IMR-90 (cell line): Measurements from ENCODE around the gene MSS51. TPM values are rescaled to one million over a fixed set of nuclear protein-coding genes. Genes with fewer than 3 reads are reported as not detected.

Experiments used
- ATAC-seq: fragments of 200-7000 bp; cut with Tn5 transposase; 2 replicates; pipeline ENCODE4 v1.9.1; 2020; ENCODE audit warnings: low read depth, mild to moderate bottlenecking, moderate library complexity
- BruUV-seq: library from RNA; stranded (reverse); fragments of 400-500 nt; replicated peaks from 2 replicates; lab custom pipeline; 2021; lab: Mats Ljungman, UMichigan
- CTCF ChIA-PET: fragments of 300-600 bp; formaldehyde crosslinking; extraction: SDS; loops from one replicate; lab custom pipeline; 2021; ENCODE audit warnings: antibody characterized with exemption; lab: Yijun Ruan, JAX
- POLR2A ChIA-PET: fragments of 300-600 bp; sonication (Branson Sonifier 250); formaldehyde crosslinking; loops from one replicate; lab custom pipeline; 2022; ENCODE audit warnings: antibody characterized with exemption; ENCODE audit not compliant: unreplicated experiment; lab: Charles Lee
- DNase-seq: peaks from one replicate; pipeline ENCODE4 v3.0.0; 2013
- H2AFZ ChIP-seq: replicated peaks from 2 replicates; pipeline ENCODE3; 2013; ENCODE audit warnings: low read length, mild to moderate bottlenecking; ENCODE audit not compliant: poor library complexity
- H2AK5ac ChIP-seq: 2 replicates; pipeline ENCODE4 v1.6.1; 2013; ENCODE audit warnings: low read depth, low read length, inconsistent platforms
- H2AK9ac ChIP-seq: replicated peaks from 2 replicates; pipeline ENCODE3; 2013; ENCODE audit warnings: mild to moderate bottlenecking, low read depth, low read length, moderate library complexity; ENCODE audit not compliant: poor library complexity
- H2BK120ac ChIP-seq: 2 replicates; pipeline ENCODE4 v1.6.1; 2013; ENCODE audit warnings: low read depth, low read length, inconsistent platforms
- H2BK15ac ChIP-seq: 3 replicates; pipeline ENCODE4 v1.6.1; 2013; ENCODE audit warnings: low read depth, low read length, inconsistent platforms
- H2BK20ac ChIP-seq: 2 replicates; pipeline ENCODE4 v1.6.1; 2013; ENCODE audit warnings: low read depth, mild to moderate bottlenecking, inconsistent platforms, low read length, moderate library complexity
- H2BK5ac ChIP-seq: 2 replicates; pipeline ENCODE4 v1.6.1; 2013; ENCODE audit warnings: mild to moderate bottlenecking, low read depth, low read length, inconsistent platforms; ENCODE audit not compliant: poor library complexity, severe bottlenecking
- H3K14ac ChIP-seq: replicated peaks from 2 replicates; pipeline ENCODE4 v1.6.1; 2013; ENCODE audit warnings: low read depth, low read length, inconsistent platforms
- H3K18ac ChIP-seq: 2 replicates; pipeline ENCODE4 v1.6.1; 2013; ENCODE audit warnings: low read depth, low read length, control low read depth
- H3K23ac ChIP-seq: 2 replicates; pipeline ENCODE4 v1.6.1; 2013; ENCODE audit warnings: low read depth, low read length, inconsistent platforms
- H3K27ac ChIP-seq: 2 replicates; pipeline ENCODE4 v1.5.1; 2013; ENCODE audit warnings: mild to moderate bottlenecking, control low read depth, low read length; ENCODE audit not compliant: insufficient read depth
- H3K27me3 ChIP-seq: 2 replicates; pipeline ENCODE4 v1.6.1; 2013; ENCODE audit warnings: low read length; ENCODE audit not compliant: control insufficient read depth, insufficient read depth
- H3K36me3 ChIP-seq: 2 replicates; pipeline ENCODE4 v1.6.1; 2013; ENCODE audit warnings: low read length, mixed read lengths; ENCODE audit not compliant: control insufficient read depth, insufficient read depth
- H3K4ac ChIP-seq: 2 replicates; pipeline ENCODE4 v1.6.1; 2013; ENCODE audit warnings: low read depth, low read length, inconsistent platforms
- H3K4me1 ChIP-seq: 2 replicates; pipeline ENCODE4 v1.6.1; 2013; ENCODE audit warnings: low read length, mixed read lengths; ENCODE audit not compliant: control insufficient read depth, insufficient read depth
- H3K4me2 ChIP-seq: 2 replicates; pipeline ENCODE4 v1.6.1; 2013; ENCODE audit warnings: low read depth, mild to moderate bottlenecking, control low read depth, low read length, moderate library complexity
- H3K4me3 ChIP-seq: 2 replicates; pipeline ENCODE4 v1.5.1; 2013; ENCODE audit warnings: low read depth, mild to moderate bottlenecking, control low read depth, low read length, moderate library complexity; ENCODE audit not compliant: insufficient read depth
- H3K56ac ChIP-seq: 2 replicates; pipeline ENCODE4 v1.6.1; 2013; ENCODE audit warnings: low read length, inconsistent platforms; ENCODE audit not compliant: insufficient read depth; ENCODE audit errors: extremely low read depth
- H3K79me1 ChIP-seq, 2 experiments: 2 replicates each; pipeline ENCODE4 v1.6.1; 2013; ENCODE audit warnings: low read length in 2 of 2, inconsistent platforms in 1 of 2, low read depth in 1 of 2
- H3K9ac ChIP-seq: 2 replicates; pipeline ENCODE4 v1.6.1; 2013; ENCODE audit warnings: low read depth, low read length, control low read depth
- H3K9me1 ChIP-seq: 2 replicates; pipeline ENCODE4 v1.6.1; 2013; ENCODE audit warnings: low read length, inconsistent platforms; ENCODE audit not compliant: insufficient read depth
- H3K9me3 ChIP-seq: 2 replicates; pipeline ENCODE4 v1.6.1; 2013; ENCODE audit warnings: low read length; ENCODE audit not compliant: control insufficient read depth, insufficient read depth
- H4K20me1 ChIP-seq: 2 replicates; pipeline ENCODE4 v1.6.1; 2013; ENCODE audit warnings: low read length, inconsistent platforms; ENCODE audit not compliant: insufficient read depth
- H4K5ac ChIP-seq: 2 replicates; pipeline ENCODE4 v1.6.1; 2013; ENCODE audit warnings: mild to moderate bottlenecking, low read depth, low read length, control low read depth
- H4K8ac ChIP-seq, 2 experiments: 2 replicates each; pipeline ENCODE4 v1.6.1; 2013; ENCODE audit warnings: low read depth in 2 of 2, low read length in 2 of 2, control low read depth in 1 of 2, inconsistent platforms in 1 of 2
- H4K91ac ChIP-seq: 2 replicates; pipeline ENCODE4 v1.6.1; 2013; ENCODE audit warnings: low read depth, low read length, inconsistent platforms; ENCODE audit not compliant: insufficient read depth
- CEBPB ChIP-seq: IDR thresholded peaks from 2 replicates; pipeline ENCODE4 v1.6.1; 2012; ENCODE audit warnings: low read depth, low read length, improper control_type of control experiment
- CHD1 ChIP-seq: IDR thresholded peaks from 2 replicates; pipeline ENCODE4 v1.6.1; 2012; ENCODE audit warnings: low read depth, low read length, improper control_type of control experiment
- CTCF ChIP-seq: conservative IDR thresholded peaks from 2 replicates; pipeline ENCODE4 v1.5.1; 2012; ENCODE audit warnings: mild to moderate bottlenecking, low read depth, low read length, improper control_type of control experiment
- ELK1 ChIP-seq: fragments of 150-350 bp; IDR thresholded peaks from 2 replicates; pipeline ENCODE4 v1.6.1; 2016; ENCODE audit warnings: low read depth, mild to moderate bottlenecking, low read length, moderate library complexity, borderline replicate concordance
- FOS ChIP-seq: fragments of 150-350 bp; IDR thresholded peaks from 2 replicates; pipeline ENCODE4 v1.6.1; 2016; ENCODE audit warnings: low read depth, low read length
- MAFK ChIP-seq: IDR thresholded peaks from 2 replicates; pipeline ENCODE4 v1.6.1; 2012; ENCODE audit warnings: low read depth, low read length, improper control_type of control experiment
- MXI1 ChIP-seq: IDR thresholded peaks from 2 replicates; pipeline ENCODE4 v1.6.1; 2012; ENCODE audit warnings: low read depth, mild to moderate bottlenecking, low read length, moderate library complexity, borderline replicate concordance
- POLR2A ChIP-seq: IDR thresholded peaks from 2 replicates; pipeline ENCODE4 v1.6.1; 2012; ENCODE audit warnings: mild to moderate bottlenecking, low read depth, low read length
- RAD21 ChIP-seq: IDR thresholded peaks from 2 replicates; pipeline ENCODE4 v1.6.1; 2012; ENCODE audit warnings: low read length, improper control_type of control experiment
- RCOR1 ChIP-seq: IDR thresholded peaks from 2 replicates; pipeline ENCODE4 v1.6.1; 2012; ENCODE audit warnings: mild to moderate bottlenecking, low read length, improper control_type of control experiment; ENCODE audit not compliant: insufficient replicate concordance
- SMC3 ChIP-seq: fragments of 150-350 bp; IDR thresholded peaks from 2 replicates; pipeline ENCODE4 v1.6.1; 2016; ENCODE audit warnings: low read depth, mild to moderate bottlenecking, antibody characterized with exemption, low read length, moderate library complexity
- USF2 ChIP-seq: fragments of 150-350 bp; IDR thresholded peaks from 2 replicates; pipeline ENCODE4 v1.6.1; 2017; ENCODE audit warnings: mild to moderate bottlenecking, antibody characterized with exemption, low read length, low read depth
- dilution Hi-C: fragments of 300-500 bp; cut with HindIII; formaldehyde crosslinking; loops from one replicate; pipeline ENCODE4 v1.14.3; 2018; ENCODE audit warnings: low sequenced_read_pairs; ENCODE audit not compliant: unreplicated experiment
- in situ Hi-C: fragments of 300-500 bp; cut with MboI; formaldehyde crosslinking; loops from 3 replicates; pipeline ENCODE4 v1.14.3; 2019; ENCODE audit warnings: low sequenced_read_pairs, inconsistent platforms, mixed read lengths
- intact Hi-C: fragments of 100-400 bp; cut with micrococcal nuclease; formaldehyde crosslinking; loops from 2 replicates; pipeline ENCODE4 v1.10.0; 2022
- polyA plus RNA-seq, 3 experiments: library from polyadenylated mRNA; depleted of rRNA; stranded (reverse); fragments of >200 nt; gene quantifications; 2 replicates each; pipeline ENCODE4 v1.2.3, GENCODE V29; 2012; ENCODE audit warnings: low replicate concordance in 1 of 3
- total RNA-seq: library from RNA; depleted of rRNA; stranded (reverse); fragments of >200 nt; gene quantifications from 2 replicates; pipeline ENCODE4 v1.2.3, GENCODE V29; 2012

The MSS51 gene
- total and polyA plus RNA-seq, 2 of the 4 experiments (the other 2 are of a cell fraction) = 1.1 to 1.8 TPM

- CTCF ChIA-PET = no interaction called here
Observed at GRCh38 chr10:73423309-73423708, 10.1 kb downstream of the MSS51 start.

More at GRCh38 chr10:73423309-73423708, 10.1 kb downstream of the MSS51 start:
- Histone ChIP-seq H3K9me3 (no peaks in the 10 kb centered on the region), H3K9ac (no peak overlapping the region), H4K20me1 (no peaks in the 10 kb centered on the region), H3K27me3 (no peaks in the 10 kb centered on the region), H2AK9ac (no peak overlapping the region), H3K4me3 (no peak overlapping the region), H3K18ac (no peak overlapping the region), H3K79me1 (no peaks in the 10 kb centered on the region), H2BK5ac (no peak overlapping the region), H2AK5ac (no peak overlapping the region), H3K4ac (no peak overlapping the region), H2AFZ (no peak overlapping the region), H2BK120ac (no peak overlapping the region), H3K4me2 (no peak overlapping the region), H3K36me3 (peaks cover 33% of the 10 kb centered on the region), H3K23ac (no peak overlapping the region), H4K5ac (no peak overlapping the region), H2BK15ac (no peak overlapping the region), H3K56ac (no peak overlapping the region), H3K14ac (no peak overlapping the region), H4K91ac (no peak overlapping the region), H3K4me1 (no peaks in the 10 kb centered on the region), H4K8ac (no peak overlapping the region), H3K9me1 (no peaks in the 10 kb centered on the region; the same call in 1 of the 2 replicates), H2BK20ac (no peak overlapping the region), H3K27ac (no peak overlapping the region)
- dilution Hi-C loops (no loop called here), in situ Hi-C loops (no loop called here), intact Hi-C loops (no loop called here)
- BruUV-seq = no TSS peak
- DNase-seq (no peak), ATAC-seq (no peak)
- no peak for TF ChIP-seq USF2
- TF ChIP-seq RCOR1 = no peak
- TF ChIP-seq MXI1 = no peak
- no peak for TF ChIP-seq CTCF
- TF ChIP-seq CHD1 = no peak
- no peak for TF ChIP-seq RAD21
- TF ChIP-seq SMC3 = no peak
- TF ChIP-seq FOS = no peak
- TF ChIP-seq CEBPB = no peak
- no peak for TF ChIP-seq ELK1
- no peak for TF ChIP-seq POLR2A
- no peak for TF ChIP-seq MAFK
- POLR2A ChIA-PET = no interaction called here
